ENCODE measurements around the gene OAF.
"Not testable (repeated sequence)": the region's sequence is repeated elsewhere in the genome, so short reads cannot be mapped to it uniquely, and the experiment has no call there.

OAF gene

DNA sequence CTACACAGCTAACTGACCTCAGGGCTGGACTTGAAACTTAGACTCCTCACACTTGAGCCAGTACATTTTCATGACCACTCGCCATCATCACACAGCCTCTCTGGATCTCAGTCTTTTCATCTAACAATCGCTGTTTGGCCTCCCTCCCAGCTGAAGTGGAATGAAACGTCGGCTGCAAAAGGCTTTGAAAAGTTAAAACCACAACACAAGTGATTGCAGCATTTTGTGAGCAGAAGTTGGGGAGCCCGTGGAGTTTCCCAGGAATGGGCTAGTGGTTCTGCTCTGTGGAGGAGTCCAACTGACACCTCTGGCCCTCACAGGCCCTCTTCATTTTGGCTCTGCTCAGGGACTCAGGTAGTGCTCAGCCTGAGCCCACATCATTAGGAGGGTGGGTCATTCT lies 37.0 kb upstream of the OAF start:
- H3K27ac ChIP-seq (ENCODE audit: low read length), result no peak overlapping the region
- no peaks in the 10 kb centered on the region for H3K9me3 ChIP-seq (ENCODE audit: control insufficient read depth, insufficient read depth, low read length)
- peaks cover 25% of the 10 kb centered on the region; the same call in 1 of the 2 replicates for H3K27me3 ChIP-seq (ENCODE audit: control insufficient read depth, insufficient read depth, low read length)
- WGBS (ENCODE audit: insufficient coverage, insufficient read length), result no CpG with 5 or more reads among the region's 5 CpGs
- H3K36me3 ChIP-seq (ENCODE audit: control insufficient read depth, insufficient read depth, low read length), result no peaks in the 10 kb centered on the region
- H3K4me1 ChIP-seq (ENCODE audit: control insufficient read depth, insufficient read depth, low read length), result no peaks in the 10 kb centered on the region; the same call in 1 of the 2 replicates
- DNase-seq (ENCODE audit: low read depth, low spot score), result no peak
- H3K4me3 ChIP-seq (ENCODE audit: low read length), result no peak overlapping the region

DNA sequence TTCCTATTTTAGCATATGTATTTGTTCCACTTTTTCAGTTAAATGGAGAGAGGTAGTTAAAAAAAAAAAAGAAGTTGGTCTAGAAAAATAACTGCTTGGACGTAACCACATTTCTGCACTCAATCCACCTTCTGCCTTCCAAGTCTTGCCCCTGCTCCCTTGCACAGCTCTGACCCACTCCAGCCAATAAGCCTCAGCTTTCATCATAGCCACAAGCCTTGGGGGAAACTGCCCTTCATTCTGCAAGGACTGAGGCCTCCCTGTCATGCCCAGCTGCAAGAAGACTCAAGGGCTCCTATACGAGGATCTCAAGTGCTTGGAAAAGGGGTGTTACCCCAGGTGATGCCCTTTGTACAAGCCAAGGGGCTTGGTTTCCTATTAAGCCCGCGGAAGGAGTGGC lies 36.0 kb upstream of the OAF start:
- Histone ChIP-seq H3K27ac (ENCODE audit: low read length) (no peak overlapping the region), H3K36me3 (ENCODE audit: control insufficient read depth, insufficient read depth, low read length) (no peaks in the 10 kb centered on the region), H3K9me3 (ENCODE audit: control insufficient read depth, insufficient read depth, low read length) (no peaks in the 10 kb centered on the region), H3K4me3 (ENCODE audit: low read length) (no peak overlapping the region), H3K4me1 (ENCODE audit: control insufficient read depth, insufficient read depth, low read length) (no peaks in the 10 kb centered on the region; the same call in 1 of the 2 replicates), H3K27me3 (ENCODE audit: control insufficient read depth, insufficient read depth, low read length) (peaks cover 24% of the 10 kb centered on the region; the same call in 1 of the 2 replicates)
- DNase-seq (ENCODE audit: low read depth, low spot score), result no peak
- no CpG with 5 or more reads among the region's 4 CpGs for WGBS (ENCODE audit: insufficient coverage, insufficient read length)

DNA sequence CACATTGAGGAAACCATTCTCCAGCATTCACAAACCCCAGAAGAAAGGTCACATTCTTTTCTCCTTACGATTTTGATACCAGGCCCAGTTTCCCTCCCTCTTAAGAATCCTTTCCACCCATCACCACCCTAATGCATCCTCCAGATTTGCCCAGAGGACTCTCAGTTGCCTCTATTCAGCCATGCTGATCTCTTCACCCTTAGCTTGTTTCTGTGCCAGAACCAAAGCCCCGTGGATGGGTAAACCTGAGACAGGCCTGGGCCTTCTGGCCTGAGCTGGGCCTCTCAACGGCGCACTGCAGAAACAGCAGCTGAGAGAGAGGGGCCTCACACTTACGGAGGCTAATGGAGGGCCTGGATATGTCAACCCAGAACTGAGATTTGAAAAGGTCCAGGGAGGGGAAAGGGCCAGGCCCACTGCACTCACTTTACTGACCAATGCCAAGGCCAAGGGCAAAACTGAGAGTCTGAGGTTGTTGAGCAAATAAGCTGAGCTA lies 32.2 kb upstream of the OAF start:
- Histone ChIP-seq H3K4me3 (ENCODE audit: low read length) (no peak overlapping the region), H3K9me3 (ENCODE audit: control insufficient read depth, insufficient read depth, low read length) (no peaks in the 10 kb centered on the region), H3K27ac (ENCODE audit: low read length) (no peak overlapping the region), H3K4me1 (ENCODE audit: control insufficient read depth, insufficient read depth, low read length) (peaks cover 3% of the 10 kb centered on the region), H3K27me3 (ENCODE audit: control insufficient read depth, insufficient read depth, low read length) (peaks cover 17% of the 10 kb centered on the region; the same call in 1 of the 2 replicates), H3K36me3 (ENCODE audit: control insufficient read depth, insufficient read depth, low read length) (no peaks in the 10 kb centered on the region)
- WGBS (ENCODE audit: insufficient coverage, insufficient read length), result no CpG with 5 or more reads among the region's 5 CpGs
- no peak for DNase-seq (ENCODE audit: low read depth, low spot score)

DNA sequence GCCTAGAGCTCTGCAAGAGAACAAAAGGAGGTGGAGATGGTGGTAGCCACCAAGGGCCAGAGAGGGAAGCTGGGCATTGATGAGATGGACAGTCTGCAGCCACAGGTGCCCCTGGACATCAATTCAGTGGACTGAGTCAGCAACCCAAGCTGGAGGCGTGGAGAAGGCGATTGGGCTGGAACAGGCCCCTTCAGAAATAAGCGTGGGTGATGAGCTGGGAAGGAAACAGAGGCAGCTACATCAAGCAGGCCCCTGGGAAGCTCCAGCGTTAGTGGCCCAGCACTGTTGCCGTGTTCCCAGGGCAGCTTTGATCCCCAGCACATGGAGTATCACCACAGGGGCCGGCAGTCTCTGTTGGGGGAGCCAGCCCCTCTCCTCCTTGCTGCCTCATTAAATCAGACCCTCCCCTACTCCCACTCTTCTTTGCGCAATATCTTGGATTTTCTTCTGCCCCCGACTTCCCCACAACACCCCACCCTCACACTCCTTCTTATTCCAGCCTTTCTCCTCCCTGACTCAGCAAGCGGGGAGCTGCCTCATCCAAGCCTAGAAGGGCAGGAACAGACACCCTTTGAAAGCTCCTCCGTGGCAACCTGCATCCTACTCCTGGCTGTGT lies 31.7 kb upstream of the OAF start:
- peaks cover 17% of the 10 kb centered on the region; the same call in 1 of the 2 replicates for H3K27me3 ChIP-seq (ENCODE audit: control insufficient read depth, insufficient read depth, low read length)
- WGBS (ENCODE audit: insufficient coverage, insufficient read length), result 100% methylated on average over 2 of the region's 10 CpGs

DNA sequence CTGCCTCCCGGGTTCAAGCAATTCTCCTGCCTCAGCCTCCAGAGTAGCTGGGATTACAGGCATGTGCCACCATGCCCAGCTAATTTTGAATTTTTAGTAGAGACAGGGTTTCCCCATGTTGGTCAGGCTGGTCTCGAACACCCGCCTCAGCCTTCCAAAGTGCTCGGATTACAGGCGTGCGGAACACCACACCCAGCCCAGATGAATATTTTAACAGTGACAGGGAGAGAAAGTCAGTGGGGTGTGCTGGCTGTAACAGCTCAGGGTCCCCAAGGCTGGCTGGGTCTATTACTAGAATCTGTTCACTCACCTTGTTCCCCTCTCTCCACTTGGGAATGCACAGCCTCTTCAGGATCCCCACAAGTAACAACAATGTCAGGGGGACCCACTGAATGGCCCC lies 30.8 kb upstream of the OAF start:
- H3K27ac ChIP-seq (ENCODE audit: low read length); H3K9me3 ChIP-seq (ENCODE audit: control insufficient read depth, insufficient read depth, low read length); DNase-seq (ENCODE audit: low read depth, low spot score); H3K36me3 ChIP-seq (ENCODE audit: control insufficient read depth, insufficient read depth, low read length); H3K4me1 ChIP-seq (ENCODE audit: control insufficient read depth, insufficient read depth, low read length); H3K4me3 ChIP-seq (ENCODE audit: low read length): not testable (repeated sequence)
- peaks cover 14% of the 10 kb centered on the region; the same call in 1 of the 2 replicates for H3K27me3 ChIP-seq (ENCODE audit: control insufficient read depth, insufficient read depth, low read length)
- WGBS (ENCODE audit: insufficient coverage, insufficient read length), result no CpG with 5 or more reads among the region's 6 CpGs

More for the DNA sequence above, 31.7 kb upstream of the OAF start:
- Histone ChIP-seq H3K4me1 (ENCODE audit: control insufficient read depth, insufficient read depth, low read length) (peaks cover 3% of the 10 kb centered on the region), H3K36me3 (ENCODE audit: control insufficient read depth, insufficient read depth, low read length) (no peaks in the 10 kb centered on the region), H3K9me3 (ENCODE audit: control insufficient read depth, insufficient read depth, low read length) (no peaks in the 10 kb centered on the region), H3K4me3 (ENCODE audit: low read length) (no peak overlapping the region), H3K27ac (ENCODE audit: low read length) (no peak overlapping the region)
- DNase-seq (ENCODE audit: low read depth, low spot score), result no peak

DNA sequence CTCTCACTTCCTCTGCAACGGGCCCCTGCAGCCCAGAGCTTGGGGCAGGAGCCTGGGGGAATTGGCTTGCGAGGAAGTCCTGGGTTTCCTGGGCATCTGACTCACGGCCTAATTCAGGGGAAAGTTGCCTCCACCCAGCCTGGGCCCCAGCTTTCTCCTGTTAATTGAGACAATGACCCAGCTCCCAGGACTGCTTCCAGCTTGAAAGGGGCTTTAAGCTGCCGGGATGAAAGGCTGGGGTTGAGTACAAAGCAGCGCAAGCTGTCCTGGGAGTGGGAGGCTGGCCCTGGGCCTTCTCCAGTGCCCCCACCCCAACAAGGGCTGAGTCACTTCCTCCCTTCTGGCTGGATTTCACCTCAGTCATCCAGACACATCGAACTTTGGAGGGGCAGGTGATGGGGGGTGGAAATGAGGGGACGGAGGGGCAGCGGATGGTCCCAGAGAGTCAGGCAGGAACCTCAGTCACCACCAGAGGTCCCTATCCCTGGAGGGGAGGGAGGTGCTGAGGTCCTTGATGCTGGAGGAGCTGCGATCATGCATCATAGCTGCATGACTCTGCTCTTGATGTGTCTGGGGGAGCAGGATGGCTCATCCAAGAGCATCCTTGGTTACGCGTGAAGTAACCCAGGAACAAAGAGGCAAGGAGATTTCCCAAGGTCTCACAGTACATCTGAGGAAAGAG lies 30.1 kb upstream of the OAF start:
- no peak overlapping the region for H3K4me3 ChIP-seq (ENCODE audit: low read length)
- no peak overlapping the region for H3K27ac ChIP-seq (ENCODE audit: low read length)
- H3K36me3 ChIP-seq (ENCODE audit: control insufficient read depth, insufficient read depth, low read length), result no peaks in the 10 kb centered on the region
- H3K4me1 ChIP-seq (ENCODE audit: control insufficient read depth, insufficient read depth, low read length), result peaks cover 3% of the 10 kb centered on the region
- no CpG with 5 or more reads among the region's 11 CpGs for WGBS (ENCODE audit: insufficient coverage, insufficient read length)
- no peaks in the 10 kb centered on the region for H3K9me3 ChIP-seq (ENCODE audit: control insufficient read depth, insufficient read depth, low read length)
- no peak for DNase-seq (ENCODE audit: low read depth, low spot score)
- peaks cover 13% of the 10 kb centered on the region; the same call in 1 of the 2 replicates for H3K27me3 ChIP-seq (ENCODE audit: control insufficient read depth, insufficient read depth, low read length)

DNA sequence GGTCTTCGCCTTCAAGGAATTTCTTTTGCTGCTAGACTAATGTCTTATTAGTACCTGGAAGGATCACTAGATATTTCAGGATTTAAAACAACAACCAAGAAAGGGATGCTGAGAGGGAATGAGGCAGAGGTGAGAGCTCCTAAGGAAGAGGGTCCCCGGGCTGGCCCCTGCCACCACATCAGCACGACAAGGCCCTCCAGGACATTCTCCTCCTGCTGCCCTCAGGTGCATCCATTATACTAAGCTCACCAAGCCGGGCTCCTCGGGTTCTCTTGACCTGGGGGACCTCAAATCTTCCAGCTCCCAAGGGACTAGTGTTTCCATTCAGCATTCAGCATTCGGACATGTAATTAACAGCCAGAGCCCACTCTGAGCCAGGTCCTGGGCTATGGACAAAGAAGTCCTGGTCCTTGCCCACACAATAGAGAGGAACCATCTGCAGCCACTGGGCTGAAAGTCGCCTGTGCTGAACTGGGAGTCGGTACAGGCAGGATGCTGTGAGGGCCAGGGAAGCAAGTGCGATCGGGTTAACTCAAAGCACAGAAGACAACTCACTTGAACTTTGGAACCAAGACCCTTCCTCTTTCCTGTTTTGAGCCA lies 29.4 kb upstream of the OAF start:
- no peak for DNase-seq (ENCODE audit: low read depth, low spot score)
- peaks cover 3% of the 10 kb centered on the region for H3K4me1 ChIP-seq (ENCODE audit: control insufficient read depth, insufficient read depth, low read length)
- no CpG with 5 or more reads among the region's 10 CpGs for WGBS (ENCODE audit: insufficient coverage, insufficient read length)

DNA sequence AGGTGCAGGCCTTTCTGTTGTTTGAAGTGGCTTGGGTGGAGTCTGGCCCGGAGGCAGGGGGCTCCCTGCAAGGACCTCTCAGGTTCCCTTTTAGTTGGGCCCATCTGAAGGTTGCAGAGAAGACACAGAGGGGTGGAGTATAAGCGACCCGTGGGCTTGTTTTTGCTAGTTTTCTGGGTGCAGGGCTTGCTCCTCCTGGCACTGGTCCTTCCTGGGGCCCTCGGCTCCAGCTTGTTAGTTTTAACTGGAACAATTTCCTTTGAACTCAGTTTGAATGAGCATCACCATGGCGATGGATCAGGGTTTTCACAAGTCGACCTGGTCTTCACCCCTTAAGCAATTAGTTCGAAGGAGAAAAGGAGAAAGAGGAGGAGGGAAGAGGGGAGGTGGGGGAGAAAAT lies 28.5 kb upstream of the OAF start:
- H3K27me3 ChIP-seq (ENCODE audit: control insufficient read depth, insufficient read depth, low read length), result peaks cover 10% of the 10 kb centered on the region; the same call in 1 of the 2 replicates
- no peak for DNase-seq (ENCODE audit: low read depth, low spot score)
- no peaks in the 10 kb centered on the region for H3K9me3 ChIP-seq (ENCODE audit: control insufficient read depth, insufficient read depth, low read length)
- no CpG with 5 or more reads among the region's 7 CpGs for WGBS (ENCODE audit: insufficient coverage, insufficient read length)
- H3K27ac ChIP-seq (ENCODE audit: low read length), result no peak overlapping the region
- H3K36me3 ChIP-seq (ENCODE audit: control insufficient read depth, insufficient read depth, low read length), result no peaks in the 10 kb centered on the region
- H3K4me1 ChIP-seq (ENCODE audit: control insufficient read depth, insufficient read depth, low read length), result peaks cover 3% of the 10 kb centered on the region
- H3K4me3 ChIP-seq (ENCODE audit: low read length), result no peak overlapping the region

More for the DNA sequence above, 29.4 kb upstream of the OAF start:
- Histone ChIP-seq H3K36me3 (ENCODE audit: control insufficient read depth, insufficient read depth, low read length) (no peaks in the 10 kb centered on the region), H3K27ac (ENCODE audit: low read length) (no peak overlapping the region), H3K9me3 (ENCODE audit: control insufficient read depth, insufficient read depth, low read length) (no peaks in the 10 kb centered on the region), H3K27me3 (ENCODE audit: control insufficient read depth, insufficient read depth, low read length) (peaks cover 13% of the 10 kb centered on the region; the same call in 1 of the 2 replicates), H3K4me3 (ENCODE audit: low read length) (no peak overlapping the region)

DNA sequence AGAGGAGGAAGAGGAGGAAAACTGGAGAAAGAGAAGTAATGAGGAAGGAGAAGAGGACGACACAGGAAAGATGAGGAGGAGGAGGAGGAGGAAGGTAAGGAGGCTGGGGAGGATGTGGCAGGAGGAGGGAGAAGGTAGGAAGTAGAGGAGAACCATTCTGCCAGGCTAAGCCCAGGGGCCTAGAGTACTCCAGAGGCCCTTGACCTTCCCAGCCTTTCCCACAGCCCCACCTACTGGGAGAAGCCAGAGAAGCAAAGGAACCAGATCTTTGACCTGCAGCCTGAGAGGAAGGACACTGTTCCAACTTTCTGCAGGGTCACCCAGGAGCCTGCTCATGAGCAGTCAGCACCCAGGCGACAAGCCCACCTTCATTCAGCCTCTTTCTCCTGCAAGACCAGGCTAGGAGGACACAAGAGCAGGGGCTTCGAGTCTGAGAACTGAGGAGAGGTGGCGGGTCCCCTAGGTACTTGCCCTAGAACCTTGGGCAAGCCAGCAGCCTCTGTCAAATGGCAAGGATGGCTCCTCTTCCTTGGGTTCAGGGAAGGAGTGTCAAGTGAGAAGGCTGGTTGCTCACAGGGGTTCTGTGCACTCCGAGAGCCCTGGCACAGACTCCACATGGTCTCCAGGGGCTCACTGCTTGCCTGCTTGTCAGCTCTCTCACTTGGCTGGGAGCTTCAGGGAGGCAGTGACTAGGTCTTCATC lies 27.9 kb upstream of the OAF start:
- Histone ChIP-seq H3K9me3 (ENCODE audit: control insufficient read depth, insufficient read depth, low read length) (no peaks in the 10 kb centered on the region), H3K36me3 (ENCODE audit: control insufficient read depth, insufficient read depth, low read length) (no peaks in the 10 kb centered on the region), H3K4me1 (ENCODE audit: control insufficient read depth, insufficient read depth, low read length) (peaks cover 3% of the 10 kb centered on the region), H3K27me3 (ENCODE audit: control insufficient read depth, insufficient read depth, low read length) (peaks cover 10% of the 10 kb centered on the region; the same call in 1 of the 2 replicates), H3K27ac (ENCODE audit: low read length) (no peak overlapping the region), H3K4me3 (ENCODE audit: low read length) (no peak overlapping the region)
- no CpG with 5 or more reads among the region's 5 CpGs for WGBS (ENCODE audit: insufficient coverage, insufficient read length)
- DNase-seq (ENCODE audit: low read depth, low spot score), result no peak

DNA sequence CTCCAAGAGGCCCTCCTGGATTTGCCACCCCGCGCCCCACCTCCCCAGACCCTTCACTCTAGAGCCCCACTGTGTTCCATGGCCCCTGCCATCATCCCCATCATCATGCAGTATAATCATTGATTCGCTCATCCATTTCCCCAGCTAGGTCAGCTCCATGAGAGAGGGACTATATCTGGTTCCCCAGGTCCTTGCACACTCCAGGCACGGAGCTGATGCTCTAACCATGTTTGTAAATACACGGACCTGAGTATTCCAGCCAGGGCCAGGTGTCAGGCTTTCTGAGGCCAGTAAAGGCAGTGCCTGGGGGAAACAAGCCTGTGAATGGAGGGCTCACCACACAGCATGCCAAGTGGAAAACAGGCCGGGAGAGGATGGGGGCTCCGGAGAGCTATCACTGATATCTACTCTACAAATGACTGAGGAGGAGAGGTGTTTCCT lies 27.1 kb upstream of the OAF start:
- Histone ChIP-seq H3K9me3 (ENCODE audit: control insufficient read depth, insufficient read depth, low read length) (no peaks in the 10 kb centered on the region), H3K27me3 (ENCODE audit: control insufficient read depth, insufficient read depth, low read length) (peaks cover 10% of the 10 kb centered on the region; the same call in 1 of the 2 replicates), H3K36me3 (ENCODE audit: control insufficient read depth, insufficient read depth, low read length) (no peaks in the 10 kb centered on the region), H3K27ac (ENCODE audit: low read length) (no peak overlapping the region), H3K4me1 (ENCODE audit: control insufficient read depth, insufficient read depth, low read length) (peaks cover 3% of the 10 kb centered on the region), H3K4me3 (ENCODE audit: low read length) (no peak overlapping the region)
- no peak for DNase-seq (ENCODE audit: low read depth, low spot score)
- no CpG with 5 or more reads among the region's 7 CpGs for WGBS (ENCODE audit: insufficient coverage, insufficient read length)

Measured in iPS DF 6.9 (cell line).